RWPE1 (cell line): Measurements from ENCODE around the gene DTNB.

Source experiments
- CTCF ChIA-PET: fragments of 350-600 bp; sonication (Branson Sonifier 250); formaldehyde crosslinking; extraction: SDS; loops from one replicate; lab custom pipeline; 2021; lab: Yijun Ruan, JAX
- POLR2A ChIA-PET: fragments of 400-600 bp; formaldehyde crosslinking; extraction: SDS; loops from one replicate; lab custom pipeline; 2020; ENCODE audit warnings: antibody characterized with exemption; ENCODE audit not compliant: low non-redundant PET; lab: Yijun Ruan, JAX
- DNase-seq: peaks from one replicate; pipeline ENCODE4 v3.0.0; 2012; ENCODE audit warnings: low spot score
- H3K27ac ChIP-seq: fragments of 450-650 bp; 2 replicates; pipeline ENCODE4 v1.5.1; 2017
- CTCF ChIP-seq: fragments of 450-650 bp; conservative IDR thresholded peaks from 2 replicates; pipeline ENCODE4 v1.5.1; 2017; ENCODE audit warnings: low read depth, mild to moderate bottlenecking

Gene DTNB

GRCh38 chr2:25517701-25518100, 155.7 kb downstream of the DTNB start:
- no peak for DNase-seq
- H3K27ac ChIP-seq, result no peak overlapping the region
- no peak for TF ChIP-seq CTCF
- ChIA-PET CTCF (no interaction called here), POLR2A (no interaction called here)

DNA sequence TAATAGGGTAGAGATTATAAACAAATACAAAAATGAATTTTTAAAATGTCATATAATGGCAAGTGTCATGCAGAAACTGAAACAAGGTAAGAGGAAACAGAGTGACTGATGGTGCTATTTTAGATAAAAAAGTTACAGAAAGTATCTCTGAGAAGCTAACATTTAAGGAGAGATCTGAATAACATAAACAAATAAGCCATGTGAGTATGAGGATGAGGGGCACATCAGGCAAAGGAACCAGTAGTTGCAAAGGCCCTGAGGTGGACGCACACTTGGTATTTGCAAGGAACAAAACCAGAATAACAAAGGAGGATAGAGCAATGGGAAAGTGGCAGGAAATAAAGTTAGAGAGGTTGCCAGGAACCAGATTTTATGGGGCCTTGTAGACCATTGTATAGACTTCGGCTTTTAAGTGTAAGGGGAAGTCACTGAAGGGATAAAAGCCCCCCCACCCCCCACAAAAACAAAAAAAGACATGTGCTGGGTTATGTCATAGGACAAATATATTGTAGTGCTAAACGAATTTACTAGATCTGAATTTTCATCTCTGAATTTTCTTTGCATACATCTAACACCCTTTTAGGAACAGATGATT, 159.2 kb downstream of the DTNB start:
- no peak for TF ChIP-seq CTCF
- H3K27ac ChIP-seq, result no peak overlapping the region
- DNase-seq, result no peak
- CTCF ChIA-PET, result no interaction called here
- POLR2A ChIA-PET, result no interaction called here

GRCh38 chr2:25512707-25513106, 160.7 kb downstream of the DTNB start:
- H3K27ac ChIP-seq, result no peak overlapping the region
- POLR2A ChIA-PET, result no interaction called here
- CTCF ChIA-PET, result no interaction called here
- TF ChIP-seq CTCF, result no peak
- DNase-seq, result peak; percentile 5

- DNase-seq, result no peak
- no peak overlapping the region for H3K27ac ChIP-seq
- CTCF ChIA-PET, result interaction anchor here (0.6 kb wide), 1 partner anchor 295 kb away, joined by 4 read pairs; no protein-coding TSS in a partner anchor
- no peak for TF ChIP-seq CTCF
- POLR2A ChIA-PET, result no interaction called here
Observed at GRCh38 chr2:25506226-25506625, 167.2 kb downstream of the DTNB start.

DNA sequence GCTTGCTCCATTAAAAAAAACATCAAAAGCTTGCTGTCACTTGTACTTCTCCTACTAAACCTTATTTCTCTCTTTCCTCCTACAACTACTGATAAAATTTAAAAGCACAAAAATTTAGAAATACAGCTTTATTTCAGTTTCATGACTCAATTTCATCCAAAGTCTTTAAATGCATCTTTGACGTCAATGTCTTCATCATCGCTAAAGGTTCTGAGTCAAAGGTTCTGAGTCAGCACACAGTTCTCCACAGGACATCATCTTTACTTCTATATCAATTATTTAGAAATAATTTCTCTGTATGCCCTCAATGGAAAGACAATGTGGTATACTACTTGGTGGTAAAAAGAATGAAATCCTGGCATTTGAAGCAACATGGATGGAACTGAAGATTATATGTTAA, 167.8 kb downstream of the DTNB start:
- POLR2A ChIA-PET, result no interaction called here
- CTCF ChIA-PET, result interaction anchor here (0.6 kb wide), 1 partner anchor 294 kb away, joined by 4 read pairs; no protein-coding TSS in a partner anchor

GRCh38 chr2:25505182-25505581, 168.2 kb downstream of the DTNB start:
- ChIA-PET POLR2A (no interaction called here), CTCF (no interaction called here)
- TF ChIP-seq CTCF, result no peak
- no peak for DNase-seq
- H3K27ac ChIP-seq, result no peak overlapping the region

More for the DNA sequence above, 167.8 kb downstream of the DTNB start:
- no peak for TF ChIP-seq CTCF
- H3K27ac ChIP-seq, result no peak overlapping the region
- DNase-seq, result peak; percentile 13
